GM12872 (cell line): ENCODE data around the gene SLCO3A1.

ENCODE experiments used
- TF ChIP-seq, protein P1 (sequence below): IDR thresholded peaks from 3 replicates; pipeline ENCODE4 v1.5.1; 2011; ENCODE audit warnings: low read depth, mild to moderate bottlenecking, low read length, moderate library complexity; ENCODE audit not compliant: insufficient read depth

The SLCO3A1 gene

GRCh38 chr15:91866371-91866905 is 12.9 kb downstream of the SLCO3A1 start:
- TF ChIP-seq, protein P1, sequence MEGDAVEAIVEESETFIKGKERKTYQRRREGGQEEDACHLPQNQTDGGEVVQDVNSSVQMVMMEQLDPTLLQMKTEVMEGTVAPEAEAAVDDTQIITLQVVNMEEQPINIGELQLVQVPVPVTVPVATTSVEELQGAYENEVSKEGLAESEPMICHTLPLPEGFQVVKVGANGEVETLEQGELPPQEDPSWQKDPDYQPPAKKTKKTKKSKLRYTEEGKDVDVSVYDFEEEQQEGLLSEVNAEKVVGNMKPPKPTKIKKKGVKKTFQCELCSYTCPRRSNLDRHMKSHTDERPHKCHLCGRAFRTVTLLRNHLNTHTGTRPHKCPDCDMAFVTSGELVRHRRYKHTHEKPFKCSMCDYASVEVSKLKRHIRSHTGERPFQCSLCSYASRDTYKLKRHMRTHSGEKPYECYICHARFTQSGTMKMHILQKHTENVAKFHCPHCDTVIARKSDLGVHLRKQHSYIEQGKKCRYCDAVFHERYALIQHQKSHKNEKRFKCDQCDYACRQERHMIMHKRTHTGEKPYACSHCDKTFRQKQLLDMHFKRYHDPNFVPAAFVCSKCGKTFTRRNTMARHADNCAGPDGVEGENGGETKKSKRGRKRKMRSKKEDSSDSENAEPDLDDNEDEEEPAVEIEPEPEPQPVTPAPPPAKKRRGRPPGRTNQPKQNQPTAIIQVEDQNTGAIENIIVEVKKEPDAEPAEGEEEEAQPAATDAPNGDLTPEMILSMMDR, result no peak

DNA sequence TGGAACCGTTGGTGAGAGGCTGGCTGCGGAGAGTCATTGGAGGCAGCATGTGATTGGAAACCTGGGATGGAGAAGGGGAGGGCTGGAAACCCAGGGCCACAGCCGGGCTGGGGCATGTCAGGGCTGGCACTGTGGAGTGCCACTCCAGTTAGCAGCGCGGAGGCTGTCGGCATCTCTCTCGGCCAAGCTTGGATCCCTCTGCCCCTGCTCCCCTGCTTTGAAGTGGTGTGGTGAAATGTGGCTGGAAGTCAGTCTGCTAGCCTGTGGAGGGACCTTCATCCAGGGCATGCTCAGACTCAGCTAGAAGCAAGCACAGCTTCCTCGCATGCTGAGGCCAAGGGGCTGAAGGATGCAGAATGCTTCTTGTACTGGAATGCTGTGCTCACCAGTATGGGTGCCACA is 13.5 kb downstream of the SLCO3A1 start:
- TF ChIP-seq, protein P1, result no peak

DNA sequence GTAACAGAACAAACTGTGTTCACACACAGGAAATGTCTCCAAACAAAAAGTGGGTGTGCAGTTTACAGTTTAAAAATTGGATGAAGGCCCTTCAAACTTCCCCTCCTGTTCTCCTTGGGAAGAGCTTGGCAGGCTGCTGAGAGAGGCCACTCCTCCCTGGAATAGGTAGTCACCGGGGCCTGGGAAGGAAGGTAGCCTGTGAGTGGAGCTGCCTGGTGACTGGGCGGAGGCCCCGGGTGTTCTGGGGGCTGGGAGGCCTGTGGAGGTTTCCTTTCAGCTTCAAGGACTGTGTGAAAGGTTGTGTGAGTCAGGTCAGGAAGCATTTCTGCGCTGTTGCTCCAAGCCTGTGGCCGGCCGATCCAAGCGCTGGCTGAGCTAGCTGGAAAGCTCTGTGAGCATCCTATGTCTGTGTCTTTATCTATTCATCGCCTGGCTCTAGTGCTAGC is 14.1 kb downstream of the SLCO3A1 start:
- TF ChIP-seq, protein P1, result no peak

GRCh38 chr15:91870876-91871537 is 17.5 kb downstream of the SLCO3A1 start:
- TF ChIP-seq, protein P1, result no peak

- TF ChIP-seq, protein P1, result no peak
Measured at GRCh38 chr15:91871837-91872236, 18.3 kb downstream of the SLCO3A1 start.

GRCh38 chr15:91872356-91873137 is 19.0 kb downstream of the SLCO3A1 start:
- TF ChIP-seq, protein P1, result no peak

DNA sequence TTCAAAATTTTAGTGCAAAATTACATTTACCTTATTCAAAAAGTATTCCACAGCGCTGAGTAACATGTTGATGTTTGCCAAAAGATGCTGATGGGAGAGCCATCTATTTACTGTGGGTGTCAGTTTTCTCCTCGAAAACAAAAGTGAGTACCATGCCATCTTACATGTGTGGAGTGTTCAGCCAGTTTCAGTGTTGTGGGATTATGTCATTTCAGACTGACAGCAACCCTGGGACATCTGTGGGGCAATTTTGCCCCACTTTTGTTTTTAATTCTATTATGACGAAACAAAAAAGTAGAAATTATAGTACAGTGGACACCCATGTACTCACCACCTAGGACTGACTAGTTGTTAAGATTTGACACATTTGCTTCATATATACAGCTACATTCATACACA is 19.6 kb downstream of the SLCO3A1 start:
- TF ChIP-seq, protein P1, result no peak
